CMK (cell line): ENCODE measurements around the gene NRCAM.

ENCODE experiments used
- DNase-seq: peaks from one replicate; pipeline ENCODE4 v3.0.0-alpha.2; 2010; ENCODE audit warnings: low read depth

NRCAM gene

DNA sequence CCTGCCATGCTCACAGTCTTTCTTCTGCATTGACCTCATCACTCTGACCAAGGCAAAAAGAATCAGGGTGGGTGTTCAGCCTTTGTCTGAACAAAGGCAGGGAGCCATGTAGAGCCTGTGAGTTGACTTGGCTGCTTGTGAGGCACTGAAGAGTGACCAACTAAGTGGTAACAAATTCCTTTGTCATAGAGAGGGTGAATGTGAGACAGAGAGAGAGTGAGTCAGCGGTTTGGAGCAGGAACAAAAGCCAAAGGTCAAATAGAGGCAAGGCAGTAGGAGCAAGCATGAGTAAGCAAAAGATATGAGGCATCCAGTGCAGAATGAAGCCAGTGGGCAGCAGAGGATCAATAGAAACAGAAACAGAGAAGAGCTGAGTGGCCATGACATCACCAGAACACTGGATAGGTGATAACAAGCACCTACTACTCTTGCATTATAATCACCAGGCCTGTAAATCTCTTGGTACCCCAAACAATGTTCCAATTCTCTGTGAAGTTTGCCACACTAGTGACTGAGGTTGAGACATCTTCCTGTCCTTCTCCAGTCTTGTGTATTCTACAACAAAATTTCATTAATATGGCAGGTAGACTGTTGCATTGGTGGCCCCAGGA lies 209.9 kb downstream of the NRCAM start:
- DNase-seq, result no peak

GRCh38 chr7:108245523-108246226 lies 210.6 kb downstream of the NRCAM start:
- no peak for DNase-seq

DNA sequence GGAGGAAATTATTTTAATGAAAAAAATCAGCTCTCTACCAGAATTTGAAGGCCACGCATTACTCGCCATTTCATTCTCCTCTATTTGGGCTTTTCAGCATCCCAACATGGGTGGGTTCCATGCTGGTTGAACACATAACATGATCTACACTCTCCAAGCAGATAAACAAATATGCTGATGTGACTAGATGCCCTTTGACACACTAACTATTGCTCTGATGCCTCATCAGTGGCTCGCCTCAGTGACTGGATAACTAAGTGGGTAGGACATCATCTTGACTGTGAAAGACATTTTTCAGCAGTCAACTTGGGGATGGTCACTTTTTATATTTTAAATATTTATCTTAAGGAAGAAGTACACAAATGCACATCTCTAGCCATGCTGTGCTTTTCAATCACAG lies 212.1 kb downstream of the NRCAM start:
- DNase-seq, result no peak

DNA sequence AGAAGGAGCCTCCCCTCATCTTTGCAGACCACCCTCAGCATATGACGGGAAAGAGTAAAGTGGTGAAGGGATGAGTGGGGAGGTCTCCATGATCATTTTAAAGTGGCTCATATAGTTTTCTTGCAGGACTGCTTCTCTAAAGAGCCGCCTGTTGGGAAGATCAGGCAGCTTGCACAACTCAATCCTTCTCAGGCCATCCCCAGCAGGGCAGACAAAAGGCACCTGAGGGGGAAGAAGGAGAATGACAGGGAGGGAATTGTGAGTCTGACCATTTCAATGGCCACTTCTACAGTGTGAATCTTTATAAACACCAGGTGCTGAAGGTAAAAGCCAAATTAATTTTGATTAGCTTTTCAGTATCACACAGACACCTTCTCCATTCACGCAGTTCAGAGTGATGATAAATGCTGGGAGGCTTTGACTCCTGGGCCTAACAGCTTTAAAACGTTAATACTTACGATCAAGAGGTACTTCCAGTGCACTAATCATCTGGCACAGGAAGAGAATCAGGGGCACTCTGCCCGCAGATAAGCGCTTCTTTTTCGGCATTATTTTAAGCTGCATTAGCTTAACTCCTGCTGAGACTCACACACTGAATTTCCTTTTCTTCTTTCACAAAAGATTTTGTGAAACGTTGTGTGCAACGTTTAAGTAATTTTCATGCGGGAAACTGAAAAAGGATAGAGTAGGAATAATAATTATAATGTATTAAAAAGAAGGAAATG lies 216.6 kb downstream of the NRCAM start:
- no peak for DNase-seq

DNA sequence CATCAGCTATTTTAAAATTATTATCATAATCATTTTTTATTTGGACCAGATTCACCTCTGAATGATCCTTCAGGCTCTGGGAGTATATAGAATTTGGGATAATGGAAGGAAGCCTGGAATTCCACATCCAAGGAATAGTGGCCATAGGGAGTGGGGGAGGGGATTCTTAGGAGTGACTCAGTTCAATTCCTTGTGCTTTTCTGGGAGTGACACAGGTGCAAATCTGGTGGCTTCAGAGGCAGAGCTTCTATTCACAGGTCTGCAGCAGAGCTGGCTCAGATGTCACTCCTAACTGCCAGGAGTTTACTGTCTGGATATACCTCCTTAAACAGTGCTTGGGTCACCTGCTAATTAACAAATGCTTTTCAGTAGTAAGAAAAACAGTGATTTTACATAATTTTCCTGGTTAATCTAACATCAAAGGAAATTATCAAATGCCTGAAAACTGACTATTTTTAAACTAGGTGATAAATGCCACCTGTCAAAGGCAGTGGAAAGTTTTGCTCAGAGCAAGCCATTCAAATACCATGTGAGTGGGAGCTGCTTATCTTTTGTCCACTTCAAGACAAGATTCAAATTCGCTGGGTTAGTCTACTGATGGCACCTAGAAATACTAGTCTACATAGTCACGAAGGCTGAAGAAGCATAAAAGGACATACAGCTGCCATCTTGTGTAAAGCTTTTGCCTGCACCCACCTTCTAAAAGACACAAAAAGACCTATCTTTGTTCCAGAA lies 219.4 kb downstream of the NRCAM start:
- DNase-seq, result no peak

DNA sequence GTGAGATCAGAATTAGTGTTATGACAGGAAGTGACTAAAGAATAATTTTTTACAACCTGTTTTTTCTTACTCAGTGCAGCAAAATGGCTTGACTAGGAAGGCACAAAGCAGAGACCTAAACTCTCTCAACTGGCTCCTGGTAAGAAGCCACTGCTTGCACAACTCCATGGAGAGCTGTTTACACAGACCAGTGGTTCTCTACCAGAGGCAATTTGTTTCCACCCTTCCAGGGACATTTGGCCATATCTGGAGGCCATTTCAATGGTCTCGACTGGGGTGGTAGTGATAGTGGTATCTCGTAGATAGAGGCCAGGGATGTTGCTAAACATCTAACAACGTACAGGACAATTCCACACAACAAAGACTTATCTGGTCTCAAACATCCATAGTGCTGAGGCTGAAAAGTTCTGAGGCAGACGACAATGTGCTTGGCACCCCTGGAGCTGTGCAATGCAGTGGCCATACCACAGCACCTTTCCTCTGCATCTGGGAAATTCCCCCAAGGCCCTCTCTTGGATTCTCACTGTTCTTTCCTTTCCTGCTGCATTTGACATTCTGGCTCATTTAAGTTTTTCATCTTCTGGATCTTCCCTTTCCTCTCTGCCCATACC lies 220.7 kb downstream of the NRCAM start:
- no peak for DNase-seq

DNA sequence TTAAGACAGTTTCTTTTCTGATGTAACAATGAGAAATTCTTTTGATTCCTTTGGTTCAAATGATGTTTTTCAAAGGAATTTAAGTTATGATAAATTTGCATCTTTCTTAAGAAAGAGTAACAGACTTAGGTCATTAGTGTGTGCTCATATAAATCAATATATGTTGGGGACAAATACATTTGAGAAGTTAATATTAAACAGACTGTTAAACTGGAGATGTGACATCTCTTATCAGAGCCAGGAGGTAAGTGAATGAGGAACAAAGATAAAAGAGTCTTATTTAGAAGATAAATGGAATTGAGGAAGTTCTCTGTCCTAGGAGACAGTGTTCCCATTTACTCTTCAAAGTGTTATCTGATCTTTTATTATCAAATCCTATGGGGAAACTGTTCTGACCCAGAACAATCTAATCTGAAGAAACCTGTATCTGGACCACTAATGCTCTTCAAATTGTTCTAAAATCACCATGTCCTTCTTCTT lies 221.2 kb downstream of the NRCAM start:
- DNase-seq, result no peak

DNA sequence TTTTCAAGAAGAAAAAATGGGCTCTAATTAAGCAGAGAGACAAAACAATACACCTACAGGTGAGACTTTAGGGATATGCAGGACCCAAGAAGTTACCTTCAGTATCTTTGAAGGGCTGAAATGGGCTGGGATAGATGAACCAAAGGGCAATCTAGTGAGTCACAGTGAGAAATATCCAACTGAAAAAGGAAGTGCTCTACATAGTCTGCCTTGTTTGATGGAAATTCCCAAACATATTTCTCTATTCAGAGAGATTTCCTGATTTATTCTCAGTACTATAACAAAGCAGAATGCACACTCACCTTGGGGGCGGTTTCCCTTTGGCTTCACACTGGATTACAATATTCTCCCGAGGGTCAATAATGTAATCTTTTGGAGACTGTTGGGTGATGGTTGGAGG lies 222.0 kb downstream of the NRCAM start:
- no peak for DNase-seq

- no peak for DNase-seq
Measured at GRCh38 chr7:108232076-108232475, 224.2 kb downstream of the NRCAM start.

DNA sequence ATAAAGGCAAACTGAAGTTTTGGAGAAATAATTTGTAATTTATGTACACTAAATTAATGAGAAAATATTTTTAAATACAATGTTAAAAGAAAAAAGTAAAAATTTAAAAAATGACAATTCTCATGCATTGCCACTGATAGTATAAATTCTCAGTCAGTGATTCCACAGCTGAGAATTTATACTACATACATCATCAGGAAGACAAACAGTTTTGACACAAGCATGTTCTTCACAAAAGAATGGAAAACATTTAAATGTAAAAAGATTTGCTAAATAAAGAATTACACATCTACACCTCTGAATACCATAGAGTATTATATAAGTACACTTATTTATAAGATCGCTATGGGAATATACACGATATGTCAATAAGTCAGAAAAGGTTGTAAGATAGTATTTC lies 225.0 kb downstream of the NRCAM start:
- no peak for DNase-seq

DNA sequence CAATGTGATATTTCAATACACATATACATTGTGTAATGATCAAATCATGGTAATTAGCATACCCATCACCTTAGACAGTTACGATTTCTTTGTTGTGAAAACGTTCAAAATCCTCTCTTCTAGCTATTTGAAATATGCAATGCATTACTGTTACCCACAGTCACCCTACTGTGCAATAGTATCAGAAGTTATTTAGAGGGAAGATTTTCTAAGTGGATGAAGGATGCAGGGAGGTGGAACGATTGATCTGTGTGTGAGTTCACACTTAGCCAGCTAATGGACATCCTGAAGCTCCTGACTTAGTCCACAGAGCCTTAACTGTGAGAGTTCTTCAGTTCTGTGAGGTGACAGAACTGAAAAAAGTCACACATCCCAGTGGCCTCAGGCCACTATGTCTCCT lies 228.9 kb downstream of the NRCAM start:
- DNase-seq, result no peak

- no peak for DNase-seq
Measured at GRCh38 chr7:108226816-108227299, 229.4 kb downstream of the NRCAM start.

DNA sequence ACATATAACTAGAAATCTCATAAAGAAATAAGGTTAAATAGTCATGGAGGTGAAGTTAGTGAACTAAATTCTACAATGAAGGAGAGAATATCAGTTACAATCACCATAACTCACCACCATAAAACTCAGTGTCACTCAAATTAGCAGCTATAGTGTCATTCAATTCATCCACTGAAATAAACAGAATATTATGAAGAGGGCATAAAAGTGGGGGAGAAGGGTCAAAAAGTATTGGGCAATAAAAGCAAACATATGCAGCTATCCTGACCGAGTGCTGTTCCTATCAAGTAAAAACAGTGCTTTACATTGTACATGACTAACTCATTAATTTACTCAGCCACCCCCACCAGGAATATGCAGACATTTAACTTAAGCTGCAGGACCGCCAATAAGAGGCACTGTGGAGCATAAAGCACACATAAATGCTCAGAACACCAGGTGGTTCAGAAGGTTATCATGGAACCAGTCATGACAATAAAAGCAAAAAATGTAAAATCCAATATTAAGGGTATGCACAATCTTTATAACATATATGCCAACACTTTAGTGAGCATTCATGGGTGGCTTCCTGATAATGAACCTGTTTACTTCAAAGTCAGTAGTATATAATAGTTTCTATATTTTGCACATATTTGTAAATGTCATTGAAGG lies 230.6 kb downstream of the NRCAM start:
- DNase-seq, result no peak

DNA sequence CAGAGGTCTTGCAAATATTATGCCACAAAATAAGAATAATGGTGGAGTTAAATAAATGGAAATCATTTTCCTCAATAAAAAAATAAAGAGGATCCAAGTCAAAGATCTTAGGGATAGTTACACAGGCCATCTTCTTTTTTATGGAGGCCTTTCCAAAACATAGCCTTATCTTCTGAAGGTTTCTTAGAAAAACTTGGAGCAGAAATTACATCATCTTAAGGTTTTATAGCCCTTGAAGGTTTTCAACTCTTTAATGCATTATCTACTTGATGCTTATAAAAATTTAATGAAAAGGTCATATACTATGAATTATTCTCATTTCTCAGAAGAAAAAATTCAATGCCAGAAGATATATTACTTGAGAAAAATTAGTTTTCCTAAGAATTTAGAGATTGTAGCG lies 231.8 kb downstream of the NRCAM start:
- no peak for DNase-seq

DNA sequence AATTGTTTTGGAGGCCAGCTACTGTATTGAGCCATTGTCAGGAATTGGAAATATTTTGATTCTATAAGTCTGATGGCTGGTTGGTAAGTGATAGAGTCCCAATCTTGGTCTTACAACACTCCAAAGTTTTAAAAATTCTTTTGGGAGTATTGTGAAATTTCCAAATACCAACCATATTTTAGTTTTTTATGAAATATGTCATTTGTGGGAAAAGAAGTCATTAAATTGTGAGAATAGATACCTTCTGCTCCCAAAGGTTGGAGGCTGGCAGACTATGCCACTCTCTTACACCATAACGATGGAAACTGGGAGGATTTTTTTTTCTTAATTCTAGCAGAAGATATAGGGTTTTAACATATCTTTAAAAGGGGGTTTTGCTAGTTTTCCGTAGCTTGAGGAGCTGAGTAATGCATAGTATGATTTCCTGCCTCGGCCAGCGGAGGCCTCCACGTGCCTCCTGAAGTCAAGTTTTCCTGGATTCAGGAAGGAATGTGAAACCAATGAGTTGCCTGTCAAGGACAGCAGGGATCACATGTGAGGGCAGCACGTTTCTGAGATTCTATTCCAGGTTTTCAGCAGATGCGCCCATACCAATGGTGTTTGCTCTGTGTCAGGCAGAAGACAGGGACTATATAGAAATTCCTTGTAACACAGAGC lies 233.9 kb downstream of the NRCAM start:
- no peak for DNase-seq

GRCh38 chr7:108211382-108212201 lies 244.6 kb downstream of the NRCAM start:
- DNase-seq, result peak; percentile 27

GRCh38 chr7:108210796-108211195 lies 245.4 kb downstream of the NRCAM start:
- DNase-seq, result no peak

DNA sequence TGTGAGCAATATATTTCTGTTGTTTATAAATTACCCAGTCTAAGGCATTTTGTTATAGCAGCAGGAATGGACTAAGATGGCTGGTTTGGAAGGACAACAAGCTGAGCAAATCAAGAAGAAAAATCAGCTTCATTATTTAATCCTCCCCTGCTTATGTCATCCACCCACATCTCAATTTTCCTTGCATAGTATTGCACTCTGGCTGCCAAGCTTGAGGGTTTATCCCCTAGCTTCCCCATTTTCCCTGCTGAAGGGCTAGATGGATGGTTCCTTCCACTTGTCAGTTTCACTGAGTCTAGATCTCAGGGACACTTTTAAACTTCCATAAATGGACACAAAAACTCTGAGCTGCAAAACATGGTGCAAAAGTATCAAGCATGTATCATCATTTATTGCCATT lies 250.9 kb downstream of the NRCAM start:
- no peak for DNase-seq

DNA sequence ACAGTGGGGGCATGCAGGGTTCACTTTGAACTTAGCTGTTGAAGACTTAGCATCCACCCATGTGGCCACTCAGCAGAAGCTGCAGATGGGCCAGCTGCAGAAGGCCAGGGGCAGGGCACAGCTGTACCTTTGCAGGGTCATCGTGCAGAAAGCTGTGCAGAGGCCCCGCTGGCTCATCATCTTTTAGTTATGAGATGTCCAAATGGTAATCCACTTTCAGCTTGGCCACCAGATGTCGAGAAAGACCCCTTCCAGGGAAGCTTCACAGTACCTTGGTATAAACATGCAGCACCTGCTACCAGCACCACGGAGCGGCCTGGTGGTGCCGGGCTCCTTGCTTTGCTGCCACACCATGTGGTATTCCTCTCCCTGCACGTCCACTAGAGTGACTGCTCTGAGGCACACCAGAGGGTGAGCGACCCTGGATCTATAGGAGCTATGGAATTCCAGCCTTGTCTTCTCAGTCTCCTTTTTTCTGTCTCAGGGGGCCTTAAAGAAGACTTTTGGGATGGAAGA lies 251.9 kb downstream of the NRCAM start:
- DNase-seq, result no peak

DNA sequence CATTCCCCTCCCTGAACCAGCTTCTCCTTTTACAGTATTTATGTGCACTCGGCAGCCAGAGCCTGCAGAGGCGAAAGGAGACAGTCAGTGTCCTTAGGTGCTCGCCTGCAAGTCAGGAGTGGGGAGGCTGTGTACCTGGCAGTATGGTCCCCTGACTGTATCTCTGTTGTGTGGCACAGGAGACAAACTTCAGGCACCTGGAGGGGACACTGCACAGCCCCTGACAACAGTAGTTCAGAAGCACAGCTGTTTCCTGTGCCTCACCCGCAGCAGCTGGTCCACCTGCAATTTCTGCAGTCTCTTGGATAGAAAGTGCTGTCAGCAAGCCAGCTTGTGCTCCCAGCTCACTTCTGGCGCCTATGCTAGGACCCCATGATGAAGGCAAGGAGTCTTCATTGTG lies 252.7 kb downstream of the NRCAM start:
- DNase-seq, result no peak
